LNCAP (cell line): ENCODE data around the gene PLCL1.

Experiments
- TF ChIP-seq, protein P1 (sequence below): fragments of 450-650 bp; IDR thresholded peaks from 2 replicates; pipeline ENCODE4 v1.5.1; 2017; ENCODE audit warnings: mild to moderate bottlenecking

The PLCL1 gene

DNA sequence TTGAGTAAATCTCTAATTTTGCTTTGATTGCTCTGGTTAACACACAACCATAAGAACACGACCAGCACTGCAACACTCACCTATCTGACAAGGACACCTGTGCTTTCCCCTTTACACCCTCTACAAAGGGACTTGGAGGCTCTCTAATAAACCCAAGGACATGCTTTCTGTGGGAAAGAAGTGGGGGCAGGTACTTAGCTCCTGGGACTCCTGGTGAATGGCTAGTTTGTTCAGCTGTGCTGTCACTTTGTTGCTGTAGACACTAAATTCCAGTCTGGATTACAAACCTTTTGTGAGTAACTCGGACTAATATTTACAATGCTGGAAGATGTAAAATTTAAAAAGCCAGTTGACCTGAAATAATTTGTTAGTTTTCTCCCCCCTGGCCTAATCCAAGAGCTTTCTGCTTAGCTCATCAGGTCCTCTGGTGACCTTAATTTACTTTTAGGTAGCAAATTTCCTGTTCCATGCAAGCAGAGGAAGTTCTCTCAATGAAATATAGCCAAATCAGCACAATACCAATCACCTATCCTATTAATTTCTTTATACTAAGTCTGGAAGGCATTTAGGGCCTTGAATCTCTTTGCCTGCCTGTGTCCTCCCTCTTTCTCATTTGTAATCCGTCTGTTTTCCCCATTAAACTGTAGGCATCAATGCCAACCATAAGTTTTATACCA lies 67.5 kb downstream of the PLCL1 start:
- TF ChIP-seq, protein P1, sequence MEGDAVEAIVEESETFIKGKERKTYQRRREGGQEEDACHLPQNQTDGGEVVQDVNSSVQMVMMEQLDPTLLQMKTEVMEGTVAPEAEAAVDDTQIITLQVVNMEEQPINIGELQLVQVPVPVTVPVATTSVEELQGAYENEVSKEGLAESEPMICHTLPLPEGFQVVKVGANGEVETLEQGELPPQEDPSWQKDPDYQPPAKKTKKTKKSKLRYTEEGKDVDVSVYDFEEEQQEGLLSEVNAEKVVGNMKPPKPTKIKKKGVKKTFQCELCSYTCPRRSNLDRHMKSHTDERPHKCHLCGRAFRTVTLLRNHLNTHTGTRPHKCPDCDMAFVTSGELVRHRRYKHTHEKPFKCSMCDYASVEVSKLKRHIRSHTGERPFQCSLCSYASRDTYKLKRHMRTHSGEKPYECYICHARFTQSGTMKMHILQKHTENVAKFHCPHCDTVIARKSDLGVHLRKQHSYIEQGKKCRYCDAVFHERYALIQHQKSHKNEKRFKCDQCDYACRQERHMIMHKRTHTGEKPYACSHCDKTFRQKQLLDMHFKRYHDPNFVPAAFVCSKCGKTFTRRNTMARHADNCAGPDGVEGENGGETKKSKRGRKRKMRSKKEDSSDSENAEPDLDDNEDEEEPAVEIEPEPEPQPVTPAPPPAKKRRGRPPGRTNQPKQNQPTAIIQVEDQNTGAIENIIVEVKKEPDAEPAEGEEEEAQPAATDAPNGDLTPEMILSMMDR = no peak

DNA sequence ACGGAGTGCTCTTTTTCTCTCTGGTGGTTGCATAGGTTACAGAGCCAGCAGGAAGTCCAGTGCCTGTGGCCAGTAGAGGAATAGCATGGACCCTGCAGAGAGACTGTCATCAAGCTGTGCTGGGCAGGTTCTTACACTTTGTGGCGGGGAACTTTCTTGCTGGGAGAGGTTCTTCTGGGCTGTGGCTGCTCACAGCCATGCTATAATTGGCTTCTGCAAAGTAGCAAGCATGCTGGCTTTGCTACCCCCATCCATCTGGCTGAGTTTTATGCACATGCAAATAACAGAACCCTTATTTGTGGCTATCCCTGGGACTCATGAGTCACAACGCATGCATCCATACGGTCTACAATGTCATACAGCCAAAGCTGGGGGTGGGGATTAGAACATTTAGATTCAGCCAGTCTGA lies 68.9 kb downstream of the PLCL1 start:
- TF ChIP-seq, protein P1 = no peak

DNA sequence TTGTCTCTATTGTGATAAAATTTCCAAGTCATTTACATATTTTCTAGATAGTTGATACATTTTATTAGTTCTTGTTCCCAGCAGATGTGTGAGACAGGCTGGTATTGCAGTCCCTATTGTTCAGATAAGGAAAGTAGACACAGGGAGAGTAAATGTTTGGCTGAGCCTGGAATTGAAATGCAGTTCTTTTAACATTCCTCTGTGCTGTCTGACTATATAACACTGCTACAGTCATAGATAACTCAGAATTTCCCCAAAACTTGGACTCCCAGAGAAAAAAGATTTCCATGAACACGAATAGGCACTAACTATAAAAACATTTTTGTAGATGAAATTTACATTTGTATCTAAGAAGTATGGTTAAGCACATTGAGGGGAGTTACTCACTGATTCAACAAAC lies 71.4 kb downstream of the PLCL1 start:
- TF ChIP-seq, protein P1 = no peak

DNA sequence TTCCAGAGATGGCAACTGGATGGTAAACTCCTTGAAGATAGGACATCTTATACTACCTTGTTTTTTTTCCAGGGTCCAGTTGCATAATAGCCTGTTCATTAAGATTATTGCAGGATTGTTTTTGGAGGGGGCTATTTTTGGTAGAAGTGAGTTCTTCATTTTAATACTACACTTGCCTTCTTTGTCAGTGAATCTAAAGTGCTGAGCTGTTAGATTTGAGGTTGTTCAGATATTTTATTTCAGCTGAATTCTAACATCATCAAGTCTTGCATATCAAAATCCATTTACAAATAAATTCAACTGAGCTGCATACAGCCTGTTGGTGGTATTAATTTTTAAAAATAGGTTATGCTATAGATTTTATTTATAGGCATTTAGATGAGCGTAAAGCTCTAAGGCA lies 72.1 kb downstream of the PLCL1 start:
- TF ChIP-seq, protein P1 = no peak

DNA sequence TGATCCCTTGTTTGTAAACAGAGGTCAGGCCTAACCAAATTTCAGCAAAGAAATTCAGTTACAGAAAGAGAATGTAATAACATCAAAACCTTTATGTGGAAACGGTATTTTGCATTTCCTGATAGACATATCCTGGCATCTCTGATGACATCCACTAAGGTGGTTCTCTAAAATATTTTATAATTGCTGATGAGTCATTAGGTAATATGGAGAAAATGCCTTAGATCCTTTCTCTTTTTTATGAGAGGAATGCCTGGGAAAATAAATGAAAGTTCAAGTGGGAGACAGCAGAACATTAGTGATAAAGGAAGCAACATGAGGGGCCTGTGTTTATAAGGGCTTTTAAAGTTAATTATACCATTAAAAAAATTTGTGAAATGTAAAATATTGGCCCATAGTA lies 72.6 kb downstream of the PLCL1 start:
- TF ChIP-seq, protein P1 = no peak

DNA sequence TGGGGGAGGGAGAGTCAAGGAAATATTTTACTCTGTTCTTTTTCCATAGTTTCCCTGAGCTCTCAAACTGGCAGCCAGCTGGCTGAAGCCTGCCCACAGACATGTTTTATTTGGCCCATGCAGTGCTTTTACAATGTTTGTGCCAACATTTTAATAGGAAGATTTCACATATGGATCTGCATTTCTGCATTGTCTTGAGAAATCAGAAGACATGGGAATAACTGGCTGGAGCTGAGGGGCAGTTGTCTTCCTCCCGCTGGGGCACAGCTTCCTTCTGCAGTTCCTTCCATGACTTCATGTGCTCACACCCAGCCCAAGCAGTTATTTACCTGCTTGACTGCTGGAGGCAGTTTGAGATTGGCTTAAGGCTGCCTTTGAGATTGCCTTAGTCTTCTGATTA lies 74.4 kb downstream of the PLCL1 start:
- TF ChIP-seq, protein P1 = no peak

DNA sequence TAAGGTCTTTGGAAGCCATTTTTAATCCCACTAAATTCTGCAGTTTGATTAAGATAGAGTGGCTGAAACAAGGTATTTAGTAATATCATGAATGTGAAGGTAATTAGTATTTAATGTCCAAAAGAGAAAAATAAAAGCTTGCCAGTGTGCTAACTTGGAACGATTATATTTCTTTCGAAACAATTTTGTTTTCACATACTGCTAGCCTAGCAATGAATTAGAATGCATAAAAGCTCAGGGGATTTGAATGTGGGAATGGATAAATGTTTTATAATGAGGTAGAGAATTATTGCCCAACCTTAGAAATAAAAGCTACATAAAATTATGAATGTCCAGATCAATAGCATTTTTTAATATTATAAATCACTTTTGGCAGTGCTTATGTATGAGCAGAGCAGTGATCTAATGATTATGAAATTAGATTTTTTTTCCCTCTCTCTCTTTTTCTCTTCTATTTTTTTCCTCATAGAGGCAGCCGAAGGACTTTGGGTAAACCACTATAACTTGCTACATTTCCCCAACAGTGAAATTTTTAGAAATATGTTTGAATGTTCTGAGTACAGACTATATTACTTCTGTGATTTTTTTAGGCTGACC lies 75.5 kb downstream of the PLCL1 start:
- TF ChIP-seq, protein P1 = no peak
